HepG2 (cell line): ENCODE data around the gene RGS19. TPM values are rescaled to one million over a fixed set of nuclear protein-coding genes. Genes with fewer than 3 reads are reported as not detected.
A peak's percentile ranks its signal among the peaks of the same experiment; 100 is the strongest.

Source experiments
- ATF7-NPFF ChIP-seq: sonication (generic); formaldehyde crosslinking; IDR thresholded peaks from 2 replicates; pipeline ENCODE4 v1.8.1; 2023; ENCODE audit warnings: mild to moderate bottlenecking, low read depth, missing genetic modification reagents, moderate library complexity
- GPN1 ChIP-seq: sonication (generic); formaldehyde crosslinking; IDR thresholded peaks from 2 replicates; pipeline ENCODE4 v1.5.1; 2020; ENCODE audit warnings: missing genetic modification reagents, borderline replicate concordance
- HNF4A ChIP-seq: sonication (generic); formaldehyde crosslinking; IDR thresholded peaks from 2 replicates; pipeline ENCODE4 v1.4.0; 2020; ENCODE audit warnings: missing genetic modification reagents
- KLF16 ChIP-seq, 2 experiments: sonication (generic) in 1 of 2; formaldehyde crosslinking in 1 of 2; IDR thresholded peaks; 2 replicates each; pipeline versions ENCODE4 v1.6.1 to v1.8.0; 2016 to 2023; ENCODE audit warnings: missing genetic modification reagents in 2 of 2, missing compliant biosample characterization in 1 of 2
- MIER2 ChIP-seq: IDR thresholded peaks from 2 replicates; pipeline ENCODE4 v1.6.1; 2016; ENCODE audit warnings: missing biosample characterization, missing genetic modification reagents
- PLRG1 ChIP-seq: fragments of 450-650 bp; conservative IDR thresholded peaks from 2 replicates; pipeline ENCODE4 v1.6.1; 2016
- POLR2AphosphoS5 ChIP-seq: IDR thresholded peaks from 2 replicates; pipeline ENCODE4 v1.6.1; 2012; ENCODE audit warnings: low read depth, low read length
- RARG ChIP-seq: sonication (generic); formaldehyde crosslinking; IDR thresholded peaks from 2 replicates; pipeline ENCODE4 v1.4.0; 2020; ENCODE audit warnings: low read depth, mild to moderate bottlenecking, missing genetic modification reagents
- RFXAP ChIP-seq: sonication (generic); formaldehyde crosslinking; IDR thresholded peaks from 2 replicates; pipeline ENCODE4 v1.4.0; 2020; ENCODE audit warnings: missing genetic modification reagents, borderline replicate concordance
- ZNF160 ChIP-seq: sonication (generic); formaldehyde crosslinking; IDR thresholded peaks from 2 replicates; pipeline ENCODE4 v1.8.0; 2022; ENCODE audit warnings: mild to moderate bottlenecking, inconsistent platforms, missing genetic modification reagents
- ZNF331 ChIP-seq: sonication (generic); formaldehyde crosslinking; IDR thresholded peaks from 2 replicates; pipeline ENCODE4 v1.4.0; 2020; ENCODE audit warnings: missing genetic modification reagents
- ZNF383 ChIP-seq: sonication (generic); formaldehyde crosslinking; IDR thresholded peaks from 2 replicates; pipeline ENCODE4 v1.4.0; 2020; ENCODE audit warnings: missing genetic modification reagents, mild to moderate bottlenecking, borderline replicate concordance
- ZNF549 ChIP-seq: sonication (generic); formaldehyde crosslinking; IDR thresholded peaks from 2 replicates; pipeline ENCODE4 v1.5.0; 2020; ENCODE audit warnings: missing genetic modification reagents
- ZNF703 ChIP-seq: sonication (generic); formaldehyde crosslinking; IDR thresholded peaks from 2 replicates; pipeline ENCODE4 v1.5.1; 2020; ENCODE audit warnings: missing genetic modification reagents, mild to moderate bottlenecking, moderate library complexity, borderline replicate concordance
- ZNF768 ChIP-seq: sonication (generic); formaldehyde crosslinking; IDR thresholded peaks from 2 replicates; pipeline ENCODE4 v1.4.0; 2020; ENCODE audit warnings: missing genetic modification reagents
- polyA plus RNA-seq, 8 experiments: library from polyadenylated mRNA; depleted of rRNA in 3 of 8; stranded (reverse) in 7 of 8; unstranded in 1 of 8; fragments of >200 nt; fragmentation: Illumina TruSeq in 4 of 8; extraction: Trizol in 4 of 8; gene quantifications; 2 replicates each; pipeline versions ENCODE4 v1.2.1 to v1.2.3, GENCODE V29; 2011 to 2016; ENCODE audit warnings: low read depth in 4 of 8, missing spikeins in 1 of 8, mixed read lengths in 1 of 8; ENCODE audit not compliant: insufficient read depth in 1 of 8
- total RNA-seq, 5 experiments: library from RNA; depleted of rRNA; stranded (reverse); fragments of >200 nt; fragmentation: Illumina TruSeq; extraction: Trizol; gene quantifications; 2 replicates each; pipeline ENCODE4 v1.2.3, GENCODE V29; 2016; ENCODE audit warnings: low read depth in 1 of 5
- TF ChIP-seq, protein P1 (sequence below): sonication (generic); formaldehyde crosslinking; IDR thresholded peaks from 2 replicates; pipeline ENCODE4 v1.4.0; 2020; ENCODE audit warnings: missing genetic modification reagents, borderline replicate concordance
- TF ChIP-seq, protein P2 (sequence below): sonication (generic); formaldehyde crosslinking; IDR thresholded peaks from 2 replicates; pipeline ENCODE4 v1.4.0; 2020; ENCODE audit warnings: mild to moderate bottlenecking, low read depth, missing genetic modification reagents
- TF ChIP-seq, protein P3 (sequence below): sonication (generic); formaldehyde crosslinking; IDR thresholded peaks from 2 replicates; pipeline ENCODE4 v1.8.0; 2022; ENCODE audit warnings: missing genetic modification reagents, low read depth, mild to moderate bottlenecking, borderline replicate concordance
- TF ChIP-seq, protein P4 (sequence below): IDR thresholded peaks from 2 replicates; pipeline ENCODE4 v1.6.1; 2018; ENCODE audit warnings: missing genetic modification reagents, mild to moderate bottlenecking, missing compliant biosample characterization

RGS19 gene
- total and polyA plus RNA-seq, 2 of the 13 experiments (the other 11 are each of a cell fraction or from before 2014, with no cell fraction given), result 10.7 to 11.9 TPM

DNA sequence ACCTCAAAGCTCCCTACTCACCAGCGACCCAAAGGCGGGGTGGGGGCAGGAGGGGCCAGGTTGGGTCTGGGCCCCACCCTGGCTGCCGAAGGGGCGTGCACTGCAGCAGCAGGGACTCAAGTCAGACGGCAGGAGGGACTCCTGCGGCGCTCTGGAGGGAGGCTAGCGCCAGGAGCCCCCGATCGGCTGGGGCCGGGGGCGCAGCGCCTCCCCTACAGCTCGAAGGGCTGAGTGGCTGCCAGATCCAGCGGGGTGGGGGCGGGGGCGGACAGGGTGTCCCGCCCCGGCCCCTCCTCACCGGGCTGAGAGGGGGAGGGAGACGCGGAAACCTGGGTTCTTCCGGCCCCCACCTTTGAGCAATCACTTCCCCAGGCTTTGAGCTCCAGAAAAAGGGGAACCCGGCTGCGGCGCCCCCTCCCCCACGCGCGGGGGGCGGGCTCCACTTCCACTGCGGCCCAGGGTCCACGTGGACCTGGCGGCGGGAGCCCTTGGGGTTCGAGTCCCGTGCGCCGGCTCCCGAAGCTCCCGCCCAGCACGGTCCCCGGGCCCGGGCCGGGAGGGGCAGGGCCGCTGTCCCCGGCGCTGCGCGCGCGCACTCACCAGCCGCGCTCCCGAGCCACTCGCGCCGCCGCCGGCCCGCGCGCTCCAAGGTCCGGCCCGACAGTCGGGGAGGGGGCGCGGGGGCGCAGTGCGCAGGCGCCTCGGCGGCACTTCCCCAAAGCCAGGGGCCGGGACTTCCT, at the start of gene RGS19 (continued):
- TF ChIP-seq, protein P1, sequence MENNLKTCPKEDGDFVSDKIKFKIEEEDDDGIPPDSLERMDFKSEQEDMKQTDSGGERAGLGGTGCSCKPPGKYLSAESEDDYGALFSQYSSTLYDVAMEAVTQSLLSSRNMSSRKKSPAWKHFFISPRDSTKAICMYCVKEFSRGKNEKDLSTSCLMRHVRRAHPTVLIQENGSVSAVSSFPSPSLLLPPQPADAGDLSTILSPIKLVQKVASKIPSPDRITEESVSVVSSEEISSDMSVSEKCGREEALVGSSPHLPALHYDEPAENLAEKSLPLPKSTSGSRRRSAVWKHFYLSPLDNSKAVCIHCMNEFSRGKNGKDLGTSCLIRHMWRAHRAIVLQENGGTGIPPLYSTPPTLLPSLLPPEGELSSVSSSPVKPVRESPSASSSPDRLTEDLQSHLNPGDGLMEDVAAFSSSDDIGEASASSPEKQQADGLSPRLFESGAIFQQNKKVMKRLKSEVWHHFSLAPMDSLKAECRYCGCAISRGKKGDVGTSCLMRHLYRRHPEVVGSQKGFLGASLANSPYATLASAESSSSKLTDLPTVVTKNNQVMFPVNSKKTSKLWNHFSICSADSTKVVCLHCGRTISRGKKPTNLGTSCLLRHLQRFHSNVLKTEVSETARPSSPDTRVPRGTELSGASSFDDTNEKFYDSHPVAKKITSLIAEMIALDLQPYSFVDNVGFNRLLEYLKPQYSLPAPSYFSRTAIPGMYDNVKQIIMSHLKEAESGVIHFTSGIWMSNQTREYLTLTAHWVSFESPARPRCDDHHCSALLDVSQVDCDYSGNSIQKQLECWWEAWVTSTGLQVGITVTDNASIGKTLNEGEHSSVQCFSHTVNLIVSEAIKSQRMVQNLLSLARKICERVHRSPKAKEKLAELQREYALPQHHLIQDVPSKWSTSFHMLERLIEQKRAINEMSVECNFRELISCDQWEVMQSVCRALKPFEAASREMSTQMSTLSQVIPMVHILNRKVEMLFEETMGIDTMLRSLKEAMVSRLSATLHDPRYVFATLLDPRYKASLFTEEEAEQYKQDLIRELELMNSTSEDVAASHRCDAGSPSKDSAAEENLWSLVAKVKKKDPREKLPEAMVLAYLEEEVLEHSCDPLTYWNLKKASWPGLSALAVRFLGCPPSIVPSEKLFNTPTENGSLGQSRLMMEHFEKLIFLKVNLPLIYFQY, result no peak
- TF ChIP-seq, protein P2, sequence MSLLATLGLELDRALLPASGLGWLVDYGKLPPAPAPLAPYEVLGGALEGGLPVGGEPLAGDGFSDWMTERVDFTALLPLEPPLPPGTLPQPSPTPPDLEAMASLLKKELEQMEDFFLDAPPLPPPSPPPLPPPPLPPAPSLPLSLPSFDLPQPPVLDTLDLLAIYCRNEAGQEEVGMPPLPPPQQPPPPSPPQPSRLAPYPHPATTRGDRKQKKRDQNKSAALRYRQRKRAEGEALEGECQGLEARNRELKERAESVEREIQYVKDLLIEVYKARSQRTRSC (CRISPR knock-in tag), result no peak
- no peak for TF ChIP-seq ZNF383
- peak in 1 of 2 experiments; percentile 13; a peak in 1 of 4 replicates for TF ChIP-seq KLF16 (CRISPR knock-in tag; IDR thresholded peaks at IDR 0.05)
- peak; percentile 15; the same call in 1 of the 2 replicates for TF ChIP-seq ZNF768 (CRISPR knock-in tag)
- TF ChIP-seq ZNF549 (CRISPR knock-in tag), result no peak
- no peak for TF ChIP-seq ZNF331
- TF ChIP-seq ZNF703, result no peak
- TF ChIP-seq HNF4A, result no peak
- TF ChIP-seq ZNF160 (CRISPR knock-in tag), result no peak
- no peak; the same call in 1 of the 2 replicates for TF ChIP-seq POLR2AphosphoS5
- no peak for TF ChIP-seq RARG
- TF ChIP-seq ATF7-NPFF (CRISPR knock-in tag), result peak; percentile 41; the same call in 1 of the 2 replicates
- no peak for TF ChIP-seq GPN1 (CRISPR knock-in tag)
- TF ChIP-seq, protein P3, sequence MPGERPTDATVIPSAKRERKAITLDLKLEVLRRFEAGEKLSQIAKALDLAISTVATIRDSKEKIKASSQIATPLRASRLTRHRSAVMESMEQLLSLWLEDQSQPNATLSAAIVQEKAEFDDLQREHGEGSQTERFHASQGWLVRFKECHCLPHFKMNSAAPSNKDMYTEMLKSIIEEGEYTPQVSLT (CRISPR knock-in tag), result no peak; the same call in 1 of the 2 replicates
- no peak; the same call in 1 of the 2 replicates for TF ChIP-seq MIER2 (CRISPR knock-in tag)
- no peak for TF ChIP-seq PLRG1
- TF ChIP-seq, protein P4, sequence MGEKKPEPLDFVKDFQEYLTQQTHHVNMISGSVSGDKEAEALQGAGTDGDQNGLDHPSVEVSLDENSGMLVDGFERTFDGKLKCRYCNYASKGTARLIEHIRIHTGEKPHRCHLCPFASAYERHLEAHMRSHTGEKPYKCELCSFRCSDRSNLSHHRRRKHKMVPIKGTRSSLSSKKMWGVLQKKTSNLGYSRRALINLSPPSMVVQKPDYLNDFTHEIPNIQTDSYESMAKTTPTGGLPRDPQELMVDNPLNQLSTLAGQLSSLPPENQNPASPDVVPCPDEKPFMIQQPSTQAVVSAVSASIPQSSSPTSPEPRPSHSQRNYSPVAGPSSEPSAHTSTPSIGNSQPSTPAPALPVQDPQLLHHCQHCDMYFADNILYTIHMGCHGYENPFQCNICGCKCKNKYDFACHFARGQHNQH, result no peak; the same call in none of the 2 replicates
- no peak; the same call in 1 of the 2 replicates for TF ChIP-seq RFXAP
